Ovary (tissue), 3 donors: Measurements from ENCODE around the gene ELOVL3.

Experiments used
- EP300 ChIP-seq: sonication (generic); formaldehyde crosslinking; IDR thresholded peaks from one replicate; pipeline ENCODE4 v1.6.1; 2017; ENCODE audit warnings: antibody characterized with exemption
- POLR2A ChIP-seq: fragments of 450-650 bp; IDR thresholded peaks from one replicate; pipeline ENCODE4 v1.6.1; 2017; ENCODE audit warnings: antibody characterized with exemption, mild to moderate bottlenecking, moderate library complexity
- TF ChIP-seq, protein P1 (sequence below), 3 donors: fragments of 450-650 bp in 2 of 3; fragments of 200-600 bp in 1 of 3; IDR thresholded peaks; one replicate each; pipeline versions ENCODE4 v1.5.1 to v1.8.0; 2016 to 2022; ENCODE audit warnings: antibody characterized with exemption in 3 of 3, mild to moderate bottlenecking in 1 of 3
- donor health status: DM: no; HTN: no; CAD: no.

GRCh38 chr10:102230861-102231356, 4.8 kb downstream of the ELOVL3 start:
- TF ChIP-seq, protein P1, sequence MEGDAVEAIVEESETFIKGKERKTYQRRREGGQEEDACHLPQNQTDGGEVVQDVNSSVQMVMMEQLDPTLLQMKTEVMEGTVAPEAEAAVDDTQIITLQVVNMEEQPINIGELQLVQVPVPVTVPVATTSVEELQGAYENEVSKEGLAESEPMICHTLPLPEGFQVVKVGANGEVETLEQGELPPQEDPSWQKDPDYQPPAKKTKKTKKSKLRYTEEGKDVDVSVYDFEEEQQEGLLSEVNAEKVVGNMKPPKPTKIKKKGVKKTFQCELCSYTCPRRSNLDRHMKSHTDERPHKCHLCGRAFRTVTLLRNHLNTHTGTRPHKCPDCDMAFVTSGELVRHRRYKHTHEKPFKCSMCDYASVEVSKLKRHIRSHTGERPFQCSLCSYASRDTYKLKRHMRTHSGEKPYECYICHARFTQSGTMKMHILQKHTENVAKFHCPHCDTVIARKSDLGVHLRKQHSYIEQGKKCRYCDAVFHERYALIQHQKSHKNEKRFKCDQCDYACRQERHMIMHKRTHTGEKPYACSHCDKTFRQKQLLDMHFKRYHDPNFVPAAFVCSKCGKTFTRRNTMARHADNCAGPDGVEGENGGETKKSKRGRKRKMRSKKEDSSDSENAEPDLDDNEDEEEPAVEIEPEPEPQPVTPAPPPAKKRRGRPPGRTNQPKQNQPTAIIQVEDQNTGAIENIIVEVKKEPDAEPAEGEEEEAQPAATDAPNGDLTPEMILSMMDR (IDR thresholded peaks at IDR 0.05) = peak in 1 of 3 donors; percentile 12
- TF ChIP-seq EP300 (no peak), POLR2A (no peak)
